ENCODE results near the gene CCT3.

CCT3 gene

GRCh38 chr1:156308078-156308477, 30.0 kb downstream of the CCT3 start:
- no peak for TF ChIP-seq EZH2 (IDR thresholded peaks at IDR 0.05; ENCODE audit: borderline replicate concordance, low read depth, low read length, severe bottlenecking)
- no peak for TF ChIP-seq CTCF (IDR thresholded peaks at IDR 0.05; ENCODE audit: borderline replicate concordance, extremely low read depth, low read length, poor library complexity, severe bottlenecking)
- Histone ChIP-seq H3K4me1 (ENCODE audit: insufficient read depth, low read length) (no peaks in the 10 kb centered on the region), H3K9ac (ENCODE audit: low read depth, low read length) (no peak overlapping the region), H3K4me2 (ENCODE audit: insufficient read depth, low read length) (no peak overlapping the region), H3K9me3 (ENCODE audit: insufficient read depth, low read length, severe bottlenecking) (no peaks in the 10 kb centered on the region), H2AFZ (ENCODE audit: low read depth, low read length) (no peak overlapping the region), H3K27ac (ENCODE audit: low read length) (no peak overlapping the region), H3K36me3 (ENCODE audit: insufficient read depth, low read length) (peaks cover 72% of the 10 kb centered on the region), H4K20me1 (ENCODE audit: insufficient read depth, low read length) (no peaks in the 10 kb centered on the region), H3K79me2 (ENCODE audit: insufficient read depth, low read length) (no peaks in the 10 kb centered on the region), H3K4me3 (ENCODE audit: low read depth in 1 of 2, low read length in 2 of 2) (no peak overlapping the region), H3K27me3 (ENCODE audit: insufficient read depth, low read length, poor library complexity) (no peaks in the 10 kb centered on the region)
- DNase-seq (no peak), ATAC-seq (ENCODE audit: insufficient read depth, low read depth) (no peak)

GRCh38 chr1:156305215-156305614, 32.9 kb downstream of the CCT3 start:
- Histone ChIP-seq H3K4me2 (ENCODE audit: insufficient read depth, low read length) (no peak overlapping the region), H4K20me1 (ENCODE audit: insufficient read depth, low read length) (no peaks in the 10 kb centered on the region), H3K9ac (ENCODE audit: low read depth, low read length) (no peak overlapping the region), H2AFZ (ENCODE audit: low read depth, low read length) (no peak overlapping the region), H3K79me2 (ENCODE audit: insufficient read depth, low read length) (no peaks in the 10 kb centered on the region), H3K4me3 (ENCODE audit: low read depth in 1 of 2, low read length in 2 of 2) (no peak overlapping the region), H3K4me1 (ENCODE audit: insufficient read depth, low read length) (no peaks in the 10 kb centered on the region), H3K27me3 (ENCODE audit: insufficient read depth, low read length, poor library complexity) (no peaks in the 10 kb centered on the region), H3K36me3 (ENCODE audit: insufficient read depth, low read length) (peaks cover 43% of the 10 kb centered on the region), H3K27ac (ENCODE audit: low read length) (no peak overlapping the region), H3K9me3 (ENCODE audit: insufficient read depth, low read length, severe bottlenecking) (no peaks in the 10 kb centered on the region)
- TF ChIP-seq EZH2 (IDR thresholded peaks at IDR 0.05; ENCODE audit: borderline replicate concordance, low read depth, low read length, severe bottlenecking) (no peak), CTCF (IDR thresholded peaks at IDR 0.05; ENCODE audit: borderline replicate concordance, extremely low read depth, low read length, poor library complexity, severe bottlenecking) (no peak)
- ATAC-seq (ENCODE audit: insufficient read depth, low read depth) (no peak), DNase-seq (no peak)

- ATAC-seq (ENCODE audit: insufficient read depth, low read depth) = no peak
- H3K4me3 ChIP-seq (ENCODE audit: low read depth in 1 of 2, low read length in 2 of 2) = no peak overlapping the region
- H3K27me3 ChIP-seq (ENCODE audit: insufficient read depth, low read length, poor library complexity) = no peaks in the 10 kb centered on the region
- no peak overlapping the region for H2AFZ ChIP-seq (ENCODE audit: low read depth, low read length)
- H3K9ac ChIP-seq (ENCODE audit: low read depth, low read length) = no peak overlapping the region
- H3K9me3 ChIP-seq (ENCODE audit: insufficient read depth, low read length, severe bottlenecking) = no peaks in the 10 kb centered on the region
- no peak for DNase-seq
- no peak for TF ChIP-seq CTCF (IDR thresholded peaks at IDR 0.05; ENCODE audit: borderline replicate concordance, extremely low read depth, low read length, poor library complexity, severe bottlenecking)
- TF ChIP-seq EZH2 (IDR thresholded peaks at IDR 0.05; ENCODE audit: borderline replicate concordance, low read depth, low read length, severe bottlenecking) = no peak
- H4K20me1 ChIP-seq (ENCODE audit: insufficient read depth, low read length) = no peaks in the 10 kb centered on the region
- no peak overlapping the region for H3K4me2 ChIP-seq (ENCODE audit: insufficient read depth, low read length)
- peaks cover 23% of the 10 kb centered on the region for H3K36me3 ChIP-seq (ENCODE audit: insufficient read depth, low read length)
- H3K27ac ChIP-seq (ENCODE audit: low read length) = no peak overlapping the region
- no peaks in the 10 kb centered on the region for H3K79me2 ChIP-seq (ENCODE audit: insufficient read depth, low read length)
- no peaks in the 10 kb centered on the region for H3K4me1 ChIP-seq (ENCODE audit: insufficient read depth, low read length)
These were observed 34.9 kb downstream of the CCT3 start for GRCh38 chr1:156303241-156303640.

GRCh38 chr1:156298852-156299357, 39.2 kb downstream of the CCT3 start, which contains the start of gene VHLL:
VHLL (minus strand) TSS chr1:156299307; CDS start chr1:156299189, 118 bp downstream.
- ATAC-seq (ENCODE audit: insufficient read depth, low read depth) = no peak
- Histone ChIP-seq H3K9ac (ENCODE audit: low read depth, low read length) (no peak within 1 kb of the TSS), H4K20me1 (ENCODE audit: insufficient read depth, low read length) (no peaks in the 10 kb centered on the region), H3K27ac (ENCODE audit: low read length) (no peak within 1 kb of the TSS), H2AFZ (ENCODE audit: low read depth, low read length) (no peak within 1 kb of the TSS), H3K4me1 (ENCODE audit: insufficient read depth, low read length) (peaks cover 17% of the 10 kb centered on the region), H3K4me2 (ENCODE audit: insufficient read depth, low read length) (no peak within 1 kb of the TSS), H3K79me2 (ENCODE audit: insufficient read depth, low read length) (peaks cover 9% of the 10 kb centered on the region), H3K4me3 (ENCODE audit: low read depth in 1 of 2, low read length in 2 of 2) (no peak within 1 kb of the TSS), H3K9me3 (ENCODE audit: insufficient read depth, low read length, severe bottlenecking) (no peaks in the 10 kb centered on the region), H3K36me3 (ENCODE audit: insufficient read depth, low read length) (peaks cover 3% of the 10 kb centered on the region; the same call in 1 of the 2 replicates), H3K27me3 (ENCODE audit: insufficient read depth, low read length, poor library complexity) (no peaks in the 10 kb centered on the region)
- no peak for TF ChIP-seq EZH2 (IDR thresholded peaks at IDR 0.05; ENCODE audit: borderline replicate concordance, low read depth, low read length, severe bottlenecking)
- no peak for TF ChIP-seq CTCF (IDR thresholded peaks at IDR 0.05; ENCODE audit: borderline replicate concordance, extremely low read depth, low read length, poor library complexity, severe bottlenecking)
- DNase-seq = no peak

All from DND-41 (cell line).